CD14-positive monocyte (primary cell): Measurements from ENCODE around the gene NDUFAF8. TPM values are rescaled to one million over a fixed set of nuclear protein-coding genes. Genes with fewer than 3 reads are reported as not detected.

Experiments used
- DNase-seq, 3 donors: peaks; one replicate each; pipeline ENCODE4 v3.0.0-alpha.2; 2011 to 2022
- H2AFZ ChIP-seq: 2 replicates; pipeline ENCODE4 v1.6.0; 2012; ENCODE audit warnings: mild to moderate bottlenecking, low read depth, low read length, inconsistent platforms; ENCODE audit not compliant: insufficient read depth, poor library complexity, severe bottlenecking
- H3K27ac ChIP-seq, 2 donors: 1 replicate in 1 of 2; 2 replicates in 1 of 2; pipeline ENCODE4 v1.5.1; 2012 to 2013; ENCODE audit warnings: low read length in 2 of 2, control low read depth in 1 of 2, inconsistent platforms in 1 of 2, low read depth in 1 of 2, mild to moderate bottlenecking in 1 of 2
- H3K27me3 ChIP-seq, 2 donors: one replicate each; pipeline versions ENCODE4 v1.6.0 to v1.6.1; 2011 to 2013; ENCODE audit warnings: low read length in 2 of 2; ENCODE audit not compliant: control insufficient read depth in 2 of 2, insufficient read depth in 2 of 2
- H3K36me3 ChIP-seq, 2 donors: replicated peaks in 1 of 2; 1 replicate in 1 of 2; 2 replicates in 1 of 2; pipeline versions ENCODE4 v1.5.1 to v1.6.1; 2012 to 2013; ENCODE audit warnings: low read length in 2 of 2, control low read depth in 1 of 2, inconsistent platforms in 1 of 2, mild to moderate bottlenecking in 1 of 2; ENCODE audit not compliant: insufficient read depth in 2 of 2, control insufficient read depth in 1 of 2
- H3K4me1 ChIP-seq, 2 donors: 1 replicate in 1 of 2; 2 replicates in 1 of 2; pipeline versions ENCODE4 v1.5.1 to v1.6.1; 2012 to 2013; ENCODE audit warnings: low read length in 2 of 2, control low read depth in 1 of 2, inconsistent platforms in 1 of 2, mild to moderate bottlenecking in 1 of 2, moderate library complexity in 1 of 2; ENCODE audit not compliant: insufficient read depth in 2 of 2, control insufficient read depth in 1 of 2
- H3K4me2 ChIP-seq: replicated peaks from 2 replicates; pipeline ENCODE3; 2012; ENCODE audit warnings: low read length, moderate library complexity, mild to moderate bottlenecking; ENCODE audit not compliant: poor library complexity, severe bottlenecking; ENCODE audit errors: extremely low read depth
- H3K4me3 ChIP-seq, 3 experiments: fragments of 200-600 bp in 1 of 3; sonication (generic) in 1 of 3; replicated peaks in 1 of 3; 1 replicate in 2 of 3; 2 replicates in 1 of 3; pipeline ENCODE4 v1.5.1; 2011 to 2013; ENCODE audit warnings: low read length in 3 of 3, mild to moderate bottlenecking in 3 of 3, control low read depth in 2 of 3, low read depth in 2 of 3, inconsistent platforms in 1 of 3, moderate library complexity in 1 of 3
- H3K79me2 ChIP-seq: 2 replicates; pipeline ENCODE4 v1.6.0; 2012; ENCODE audit warnings: mild to moderate bottlenecking, control low read depth, inconsistent platforms, low read length, moderate library complexity; ENCODE audit not compliant: insufficient read depth
- H3K9ac ChIP-seq: 2 replicates; pipeline ENCODE4 v1.6.0; 2017; ENCODE audit warnings: low read length, mild to moderate bottlenecking; ENCODE audit not compliant: insufficient read depth, poor library complexity, severe bottlenecking
- H3K9me3 ChIP-seq, 2 donors: replicated peaks in 1 of 2; 1 replicate in 1 of 2; 2 replicates in 1 of 2; pipeline versions ENCODE4 v1.5.1 to v1.6.1; 2012 to 2013; ENCODE audit warnings: low read length in 2 of 2, control low read depth in 1 of 2; ENCODE audit not compliant: control insufficient read depth in 1 of 2, insufficient read depth in 1 of 2
- H4K20me1 ChIP-seq: 2 replicates; pipeline ENCODE4 v1.6.0; 2012; ENCODE audit warnings: mild to moderate bottlenecking, low read length, control low read depth, moderate library complexity; ENCODE audit not compliant: insufficient read depth
- H3K27ac Mint-ChIP-seq, 7 donors: one replicate each; pipeline ENCODE4 v1.8.0; 2020; ENCODE audit warnings: mild to moderate bottlenecking in 7 of 7, mixed read lengths in 7 of 7, moderate library complexity in 6 of 7, inconsistent platforms in 2 of 7
- H3K27me3 Mint-ChIP-seq, 3 donors: one replicate each; pipeline ENCODE4 v1.8.0; 2021 to 2022; ENCODE audit warnings: low read depth in 3 of 3, mild to moderate bottlenecking in 3 of 3, mixed read lengths in 3 of 3, moderate library complexity in 3 of 3, inconsistent platforms in 1 of 3
- H3K36me3 Mint-ChIP-seq, 2 donors: one replicate each; pipeline ENCODE4 v1.8.0; 2020; ENCODE audit warnings: mixed read lengths in 2 of 2, inconsistent platforms in 1 of 2, mild to moderate bottlenecking in 1 of 2
- H3K4me1 Mint-ChIP-seq: one replicate; pipeline ENCODE4 v1.8.0; 2020; ENCODE audit warnings: mild to moderate bottlenecking, mixed read lengths
- H3K4me3 Mint-ChIP-seq, 2 donors: one replicate each; pipeline ENCODE4 v1.8.0; 2020; ENCODE audit warnings: mild to moderate bottlenecking in 2 of 2, mixed read lengths in 2 of 2, moderate library complexity in 1 of 2
- H3K9me3 Mint-ChIP-seq, 7 donors: one replicate each; pipeline ENCODE4 v1.8.0; 2020 to 2022; ENCODE audit warnings: mixed read lengths in 7 of 7, mild to moderate bottlenecking in 6 of 7, moderate library complexity in 6 of 7, inconsistent platforms in 2 of 7
- WGBS: methylation state at CpG from one replicate; pipeline ENCODE4 v1.1.5; 2013; ENCODE audit warnings: missing lambda C conversion rate; ENCODE audit not compliant: insufficient coverage; 5-methylcytosine and 5-hydroxymethylcytosine counted together
- intact Hi-C, 2 donors: fragments of 100-400 bp; cut with micrococcal nuclease; formaldehyde crosslinking; loops; one replicate each; pipeline versions ENCODE4 v1.15.0 to v1.15.1; 2023
- polyA plus RNA-seq, 3 donors: library from polyadenylated mRNA; depleted of rRNA in 1 of 3; unstranded in 2 of 3; stranded (reverse) in 1 of 3; fragments of 300-500 nt in 2 of 3; fragments of >200 nt in 1 of 3; fragmentation: Illumina TruSeq in 2 of 3; gene quantifications; 1 replicate in 2 of 3; 2 replicates in 1 of 3; pipeline ENCODE4 v1.2.3, GENCODE V29; 2012 to 2021
- TF ChIP-seq, protein P1 (sequence below): fragments of 200-600 bp; IDR thresholded peaks from one replicate; pipeline ENCODE4 v1.8.0; 2022; ENCODE audit warnings: antibody characterized with exemption, mild to moderate bottlenecking

Gene NDUFAF8
- polyA plus RNA-seq, 3 donors, result 27.0 to 61.3 (median 41.0) TPM

DNA sequence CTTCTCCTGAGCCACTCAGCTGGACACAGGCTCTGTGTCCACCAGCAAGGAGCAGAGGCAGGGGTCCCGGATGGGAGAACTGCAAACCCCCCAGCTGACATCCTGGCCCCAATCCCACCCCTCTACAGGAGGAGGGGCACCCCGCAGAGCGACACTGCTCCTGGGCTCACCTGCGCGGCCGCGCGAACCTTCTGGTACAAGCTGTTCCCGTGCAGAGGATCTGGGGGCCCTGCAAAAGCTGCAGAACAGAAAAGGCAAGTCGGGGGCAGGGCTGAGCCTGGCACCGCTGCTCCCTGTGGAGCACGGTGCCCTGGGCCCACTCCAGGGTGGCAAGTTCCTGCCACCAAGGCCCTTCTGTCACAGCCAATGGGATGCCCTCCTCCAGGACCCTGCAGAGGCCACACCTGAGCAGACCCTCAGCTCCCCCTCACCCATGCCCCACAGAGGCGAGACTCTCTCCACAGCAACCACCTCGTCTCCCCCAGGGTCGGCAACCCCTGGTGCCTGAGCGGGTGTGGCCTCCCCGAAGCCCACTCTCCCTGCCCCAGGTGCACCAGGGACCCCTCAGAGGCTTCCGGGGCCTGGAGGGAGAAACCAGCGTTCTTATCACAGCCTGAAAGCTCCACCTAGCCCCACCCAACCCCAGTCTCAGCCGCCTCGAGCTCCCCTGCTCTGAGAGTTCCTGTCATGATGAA lies 5.2 kb upstream of the NDUFAF8 start:
- peaks cover 24 to 36% of the 10 kb centered on the region in 2 donors for H3K4me1 ChIP-seq
- no peak overlapping the region for H3K4me3 ChIP-seq
- H3K9ac ChIP-seq, result no peak overlapping the region
- no peak overlapping the region for H3K27ac ChIP-seq
- peaks cover 48% of the 10 kb centered on the region for H3K79me2 ChIP-seq
- H3K4me2 ChIP-seq, result no peak overlapping the region
- Mint-ChIP-seq H3K9me3 (peaks cover 0 to 1% (median 0%) of the 10 kb centered on the region in 7 donors), H3K36me3 (peaks cover 35 to 74% of the 10 kb centered on the region in 2 donors), H3K4me1 (peaks cover 33% of the 10 kb centered on the region), H3K27ac (no peak overlapping the region), H3K4me3 (no peak overlapping the region), H3K27me3 (no peaks in the 10 kb centered on the region)
- 98% methylated on average over 18 of the region's 21 CpGs for WGBS
- no peak overlapping the region for H2AFZ ChIP-seq
- intact Hi-C loops, result no loop called here
- H4K20me1 ChIP-seq, result peaks cover 66% of the 10 kb centered on the region
- H3K9me3 ChIP-seq, result no peaks in the 10 kb centered on the region
- no peaks in the 10 kb centered on the region for H3K27me3 ChIP-seq
- TF ChIP-seq, protein P1, sequence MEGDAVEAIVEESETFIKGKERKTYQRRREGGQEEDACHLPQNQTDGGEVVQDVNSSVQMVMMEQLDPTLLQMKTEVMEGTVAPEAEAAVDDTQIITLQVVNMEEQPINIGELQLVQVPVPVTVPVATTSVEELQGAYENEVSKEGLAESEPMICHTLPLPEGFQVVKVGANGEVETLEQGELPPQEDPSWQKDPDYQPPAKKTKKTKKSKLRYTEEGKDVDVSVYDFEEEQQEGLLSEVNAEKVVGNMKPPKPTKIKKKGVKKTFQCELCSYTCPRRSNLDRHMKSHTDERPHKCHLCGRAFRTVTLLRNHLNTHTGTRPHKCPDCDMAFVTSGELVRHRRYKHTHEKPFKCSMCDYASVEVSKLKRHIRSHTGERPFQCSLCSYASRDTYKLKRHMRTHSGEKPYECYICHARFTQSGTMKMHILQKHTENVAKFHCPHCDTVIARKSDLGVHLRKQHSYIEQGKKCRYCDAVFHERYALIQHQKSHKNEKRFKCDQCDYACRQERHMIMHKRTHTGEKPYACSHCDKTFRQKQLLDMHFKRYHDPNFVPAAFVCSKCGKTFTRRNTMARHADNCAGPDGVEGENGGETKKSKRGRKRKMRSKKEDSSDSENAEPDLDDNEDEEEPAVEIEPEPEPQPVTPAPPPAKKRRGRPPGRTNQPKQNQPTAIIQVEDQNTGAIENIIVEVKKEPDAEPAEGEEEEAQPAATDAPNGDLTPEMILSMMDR, result no peak
- no peak for DNase-seq
- peaks cover 61 to 74% of the 10 kb centered on the region in 2 donors for H3K36me3 ChIP-seq

GRCh38 chr17:81234506-81234855 lies 4.6 kb upstream of the NDUFAF8 start:
- Histone ChIP-seq H3K36me3 (peaks cover 58 to 72% of the 10 kb centered on the region in 2 donors), H3K9ac (no peak overlapping the region), H2AFZ (no peak overlapping the region), H3K4me3 (no peak overlapping the region), H3K79me2 (peaks cover 51% of the 10 kb centered on the region), H3K4me2 (no peak overlapping the region), H3K27me3 (no peaks in the 10 kb centered on the region), H4K20me1 (peaks cover 66% of the 10 kb centered on the region), H3K27ac (no peak overlapping the region), H3K9me3 (no peaks in the 10 kb centered on the region), H3K4me1 (peaks cover 19 to 32% of the 10 kb centered on the region in 2 donors)
- Mint-ChIP-seq H3K27me3 (no peaks in the 10 kb centered on the region), H3K4me3 (no peak overlapping the region), H3K9me3 (peaks cover 0 to 1% (median 0%) of the 10 kb centered on the region in 7 donors), H3K27ac (no peak overlapping the region), H3K4me1 (peaks cover 29% of the 10 kb centered on the region), H3K36me3 (peaks cover 35 to 74% of the 10 kb centered on the region in 2 donors)
- TF ChIP-seq, protein P1, result no peak
- intact Hi-C loops, result no loop called here
- WGBS, result 92% methylated on average over 13 of the region's 13 CpGs
- DNase-seq, result no peak
